H9 (cell line): ENCODE measurements around the gene GFRA1. TPM values are rescaled to one million over a fixed set of nuclear protein-coding genes. Genes with fewer than 3 reads are reported as not detected.

ENCODE experiments used
- DNase-seq: peaks from one replicate; pipeline ENCODE4 v3.0.0-alpha.2; 2017
- H2AFZ ChIP-seq: one replicate; pipeline ENCODE4 v1.6.1; 2013; ENCODE audit warnings: mild to moderate bottlenecking, low read length, control low read depth, moderate library complexity
- H2AK5ac ChIP-seq: 2 replicates; pipeline ENCODE4 v1.6.1; 2013; ENCODE audit warnings: low read length, control low read depth, mixed read lengths; ENCODE audit not compliant: insufficient read length
- H2BK120ac ChIP-seq: one replicate; pipeline ENCODE4 v1.6.1; 2013; ENCODE audit warnings: low read depth, mild to moderate bottlenecking, low read length, control low read depth, inconsistent platforms; ENCODE audit not compliant: poor library complexity, severe bottlenecking
- H2BK12ac ChIP-seq: 2 replicates; pipeline ENCODE4 v1.6.1; 2013; ENCODE audit warnings: low read length, control low read depth, mixed read lengths, low read depth; ENCODE audit not compliant: insufficient read length
- H2BK15ac ChIP-seq: 2 replicates; pipeline ENCODE4 v1.6.1; 2013; ENCODE audit warnings: low read depth, low read length, control low read depth
- H2BK20ac ChIP-seq: one replicate; pipeline ENCODE4 v1.6.1; 2013; ENCODE audit warnings: low read depth, mild to moderate bottlenecking, low read length, control low read depth, inconsistent platforms; ENCODE audit not compliant: poor library complexity, severe bottlenecking
- H2BK5ac ChIP-seq: 2 replicates; pipeline ENCODE4 v1.6.1; 2013; ENCODE audit warnings: low read length, control low read depth, mixed read lengths; ENCODE audit not compliant: insufficient read length
- H3K14ac ChIP-seq: 2 replicates; pipeline ENCODE4 v1.6.1; 2013; ENCODE audit warnings: low read length, control low read depth; ENCODE audit not compliant: insufficient read depth
- H3K18ac ChIP-seq: 2 replicates; pipeline ENCODE4 v1.6.1; 2013; ENCODE audit warnings: low read depth, mild to moderate bottlenecking, mixed read lengths, low read length, control low read depth; ENCODE audit not compliant: insufficient read length
- H3K23ac ChIP-seq: 2 replicates; pipeline ENCODE4 v1.6.1; 2013; ENCODE audit warnings: low read length, control low read depth, mixed read lengths, low read depth; ENCODE audit not compliant: insufficient read length
- H3K23me2 ChIP-seq: 2 replicates; pipeline ENCODE4 v1.6.1; 2013; ENCODE audit warnings: low read depth, mild to moderate bottlenecking, mixed read lengths, low read length, control low read depth; ENCODE audit not compliant: insufficient read length, poor library complexity, severe bottlenecking
- H3K27ac ChIP-seq: 2 replicates; pipeline ENCODE4 v1.5.1; 2013; ENCODE audit warnings: low read length, control low read depth, mixed read lengths, low read depth; ENCODE audit not compliant: insufficient read length
- H3K27me3 ChIP-seq: 2 replicates; pipeline ENCODE4 v1.6.1; 2013; ENCODE audit warnings: low read length, control low read depth, inconsistent platforms; ENCODE audit not compliant: insufficient read depth
- H3K4ac ChIP-seq: 2 replicates; pipeline ENCODE4 v1.6.1; 2013; ENCODE audit warnings: low read depth, mild to moderate bottlenecking, control low read depth, inconsistent platforms, low read length, moderate library complexity
- H3K4me1 ChIP-seq: 2 replicates; pipeline ENCODE4 v1.6.1; 2013; ENCODE audit warnings: low read length, control low read depth, inconsistent platforms; ENCODE audit not compliant: insufficient read depth
- H3K4me2 ChIP-seq: 2 replicates; pipeline ENCODE4 v1.6.1; 2013; ENCODE audit warnings: low read length, control low read depth, mixed read lengths; ENCODE audit not compliant: insufficient read length, insufficient read depth
- H3K56ac ChIP-seq: 2 replicates; pipeline ENCODE4 v1.6.1; 2013; ENCODE audit warnings: low read depth, mild to moderate bottlenecking, mixed read lengths, low read length, control low read depth; ENCODE audit not compliant: insufficient read length
- H3K79me1 ChIP-seq: 2 replicates; pipeline ENCODE4 v1.6.1; 2013; ENCODE audit warnings: low read depth, mild to moderate bottlenecking, moderate library complexity, low read length, control low read depth, inconsistent platforms; ENCODE audit not compliant: insufficient read depth, poor library complexity, severe bottlenecking
- H3K79me2 ChIP-seq: 2 replicates; pipeline ENCODE4 v1.6.1; 2013; ENCODE audit warnings: low read length, control low read depth, inconsistent platforms; ENCODE audit not compliant: insufficient read depth
- H3K9ac ChIP-seq: 2 replicates; pipeline ENCODE4 v1.6.1; 2013; ENCODE audit warnings: low read length, control low read depth, mixed read lengths; ENCODE audit not compliant: insufficient read length; ENCODE audit errors: extremely low read depth
- H3K9me3 ChIP-seq: one replicate; pipeline ENCODE4 v1.6.1; 2013; ENCODE audit warnings: low read depth, low read length, inconsistent platforms; ENCODE audit not compliant: control insufficient read depth
- H3T11ph ChIP-seq: one replicate; pipeline ENCODE4 v1.6.1; 2013; ENCODE audit warnings: mild to moderate bottlenecking, low read length, control low read depth, inconsistent platforms
- H4K20me1 ChIP-seq: one replicate; pipeline ENCODE4 v1.6.1; 2013; ENCODE audit not compliant: control insufficient read depth, insufficient read length, insufficient read depth
- H4K5ac ChIP-seq: 2 replicates; pipeline ENCODE4 v1.6.1; 2013; ENCODE audit warnings: low read depth, mild to moderate bottlenecking, mixed read lengths, low read length, control low read depth; ENCODE audit not compliant: insufficient read length
- H4K8ac ChIP-seq: replicated peaks from 2 replicates; pipeline ENCODE4 v1.6.1; 2013; ENCODE audit warnings: low read length, control low read depth, mixed read lengths, low read depth; ENCODE audit not compliant: insufficient read length
- H4K91ac ChIP-seq: 2 replicates; pipeline ENCODE4 v1.6.1; 2013; ENCODE audit warnings: low read depth, mild to moderate bottlenecking, moderate library complexity, mixed read lengths, low read length, control low read depth; ENCODE audit not compliant: insufficient read length
- H3K27ac Mint-ChIP-seq, 3 experiments: 2 replicates in 2 of 3; 3 replicates in 1 of 3; pipeline ENCODE4 v1.8.0; 2020 to 2021; ENCODE audit warnings: mixed read lengths in 3 of 3, mild to moderate bottlenecking in 1 of 3, moderate library complexity in 1 of 3
- H3K27me3 Mint-ChIP-seq: 2 replicates; pipeline ENCODE4 v1.8.0; 2021; ENCODE audit warnings: low read depth, mild to moderate bottlenecking, moderate library complexity, mixed read lengths
- H3K36me3 Mint-ChIP-seq, 3 experiments: 2 replicates in 2 of 3; 3 replicates in 1 of 3; pipeline ENCODE4 v1.8.0; 2020 to 2021; ENCODE audit warnings: low read depth in 3 of 3, mixed read lengths in 3 of 3; ENCODE audit not compliant: insufficient read depth in 1 of 3
- H3K4me1 Mint-ChIP-seq, 2 experiments: 2 replicates each; pipeline ENCODE4 v1.8.0; 2020; ENCODE audit warnings: mixed read lengths in 2 of 2
- H3K4me3 Mint-ChIP-seq, 2 experiments: 2 replicates in 1 of 2; 3 replicates in 1 of 2; pipeline ENCODE4 v1.8.0; 2020 to 2021; ENCODE audit warnings: mild to moderate bottlenecking in 2 of 2, mixed read lengths in 2 of 2, moderate library complexity in 1 of 2
- H3K9me3 Mint-ChIP-seq, 2 experiments: 2 replicates in 1 of 2; 3 replicates in 1 of 2; pipeline ENCODE4 v1.8.0; 2020; ENCODE audit warnings: mild to moderate bottlenecking in 2 of 2, mixed read lengths in 2 of 2, moderate library complexity in 1 of 2
- CTCF ChIP-seq: fragments of 200-600 bp; sonication (generic); conservative IDR thresholded peaks from 3 replicates; pipeline ENCODE4 v1.8.0; 2021; ENCODE audit warnings: antibody characterized with exemption, mild to moderate bottlenecking
- WGBS: extraction: QIAGEN DNeasy Blood & Tissue Kit; methylation state at CpG from one replicate; pipeline ENCODE4 v1.1.7; 2013; ENCODE audit warnings: missing lambda C conversion rate, low lambda C conversion rate, mixed read lengths; ENCODE audit not compliant: insufficient read length; ENCODE audit errors: extremely low coverage; 5-methylcytosine and 5-hydroxymethylcytosine counted together
- total RNA-seq: library from RNA; stranded (reverse); gene quantifications from 2 replicates; pipeline ENCODE4 v1.2.1, GENCODE V29; 2021

The GFRA1 gene
- total RNA-seq, 1 experiment from 2014 or later = 0.24 TPM

GRCh38 chr10:116105264-116105663 is 167.7 kb downstream of the GFRA1 start:
- Histone ChIP-seq H4K20me1 (no peaks in the 10 kb centered on the region), H3K23ac (no peak overlapping the region), H2BK5ac (no peak overlapping the region), H3K27me3 (no peaks in the 10 kb centered on the region), H2BK12ac (no peak overlapping the region), H4K8ac (no peak overlapping the region), H3K27ac (no peak overlapping the region), H2BK15ac (no peak overlapping the region), H2AFZ (no peak overlapping the region), H3K4me1 (no peaks in the 10 kb centered on the region), H3K79me2 (no peaks in the 10 kb centered on the region), H3K14ac (no peak overlapping the region), H2AK5ac (no peak overlapping the region), H3T11ph (no peak overlapping the region), H2BK120ac (no peak overlapping the region), H4K5ac (no peak overlapping the region), H3K4me2 (no peak overlapping the region), H3K9ac (no peak overlapping the region), H2BK20ac (no peak overlapping the region), H3K9me3 (no peaks in the 10 kb centered on the region), H3K79me1 (no peaks in the 10 kb centered on the region), H4K91ac (no peak overlapping the region), H3K23me2 (no peaks in the 10 kb centered on the region), H3K56ac (no peak overlapping the region), H3K18ac (no peak overlapping the region), H3K4ac (no peak overlapping the region)
- TF ChIP-seq CTCF = no peak
- WGBS = no CpG with 5 or more reads among the region's 4 CpGs
- H3K9me3 Mint-ChIP-seq = peaks cover 0 to 3% of the 10 kb centered on the region in 2 experiments; a peak in 2 of 5 replicates
- peaks cover 9% of the 10 kb centered on the region for H3K27me3 Mint-ChIP-seq
- H3K4me1 Mint-ChIP-seq = peaks cover 0 to 2% of the 10 kb centered on the region in 2 experiments; a peak in 2 of 4 replicates
- no peak for DNase-seq
- no peak overlapping the region for H3K4me3 Mint-ChIP-seq
- no peaks in the 10 kb centered on the region for H3K36me3 Mint-ChIP-seq
- H3K27ac Mint-ChIP-seq = no peak overlapping the region
